HG03520 (cell line): ENCODE data around the gene NLGN1.

Source experiments
- ATAC-seq: cut with Tn5 transposase; IDR thresholded peaks from one replicate; pipeline ENCODE4 v1.9.1; 2021; ENCODE audit warnings: mild to moderate bottlenecking, moderate library complexity; ENCODE audit not compliant: unreplicated experiment

NLGN1 gene

DNA sequence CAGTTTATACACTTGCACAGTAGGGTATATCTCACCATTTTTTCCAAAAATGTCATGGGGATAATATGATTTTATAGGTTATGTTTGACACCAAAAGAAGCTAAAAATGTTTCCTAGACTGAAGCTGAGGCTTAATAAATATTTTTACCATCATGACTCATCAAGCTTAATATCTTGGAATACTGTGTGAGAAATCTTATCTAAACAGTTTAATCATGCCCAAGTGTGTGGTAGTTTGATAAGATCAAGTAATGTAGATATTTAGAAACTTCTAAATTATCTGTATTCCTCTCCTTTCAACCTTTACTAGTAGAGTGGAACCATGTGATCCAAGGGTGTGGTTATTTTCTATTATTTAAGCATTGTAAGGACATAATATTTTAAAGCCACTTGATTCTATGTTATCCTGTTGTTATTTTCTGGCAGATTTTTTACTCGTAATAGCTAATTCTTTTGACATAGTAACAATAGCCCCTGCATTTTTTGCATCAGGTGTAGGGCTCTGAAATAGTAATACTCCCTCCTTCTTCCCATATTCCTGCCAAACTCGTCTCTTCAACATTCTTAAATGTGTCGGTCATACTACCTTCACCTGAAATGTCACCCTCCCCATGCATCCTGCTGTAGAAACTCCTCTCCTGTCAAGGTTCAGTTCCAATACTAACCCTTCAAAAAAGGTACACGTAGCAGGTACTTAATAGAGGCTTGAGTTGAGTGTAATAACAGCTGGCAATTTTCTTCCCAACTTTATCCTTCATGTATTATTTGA lies 729.6 kb downstream of the NLGN1 start:
- no peak for ATAC-seq

DNA sequence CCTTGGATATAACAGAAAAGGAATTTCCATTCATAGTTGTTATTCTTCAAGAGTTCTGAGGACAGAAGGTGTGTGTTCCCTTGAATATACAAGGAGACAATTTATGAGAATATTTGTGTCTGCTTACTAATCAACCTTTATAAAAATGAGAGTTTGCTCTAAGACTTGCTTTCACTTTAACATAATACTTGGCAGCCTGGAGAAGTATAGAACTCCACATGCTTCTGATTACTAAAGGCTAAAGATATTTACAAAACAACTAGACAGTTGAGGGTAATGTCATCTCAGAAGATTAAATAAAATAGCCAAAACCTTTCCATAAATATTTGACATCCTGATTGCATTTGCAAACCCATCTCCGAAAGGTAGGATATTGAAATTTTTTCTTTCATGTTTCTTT lies 734.5 kb downstream of the NLGN1 start:
- no peak for ATAC-seq

DNA sequence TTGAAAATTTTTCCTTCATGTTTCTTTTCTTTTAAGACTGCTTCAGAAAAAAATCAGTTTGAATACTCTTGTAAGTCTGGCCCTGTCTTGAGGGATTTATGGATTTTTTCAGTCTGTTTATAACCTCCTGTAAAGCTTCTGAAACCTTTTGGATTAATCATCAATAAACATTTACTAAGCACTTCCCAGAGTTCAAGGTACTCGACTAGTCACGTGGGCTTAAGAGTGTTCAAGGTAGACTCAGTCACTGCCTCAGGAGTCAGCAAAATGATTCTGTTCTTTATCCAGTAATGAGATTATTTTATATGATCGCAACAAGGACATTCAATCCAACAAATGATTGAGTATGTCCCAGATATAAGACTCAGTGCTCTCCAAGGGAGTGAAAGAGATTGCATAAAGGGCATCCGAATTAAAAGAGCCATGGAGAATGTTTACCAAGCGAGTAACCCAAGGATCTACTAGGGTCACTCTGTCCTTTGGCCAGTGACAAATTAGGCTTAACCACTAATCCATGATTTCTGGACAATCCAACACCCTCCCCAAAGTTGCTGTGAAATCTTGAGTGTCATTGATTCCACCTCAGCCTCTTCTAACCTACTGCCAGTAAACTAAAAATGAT lies 735.0 kb downstream of the NLGN1 start:
- ATAC-seq: no peak

DNA sequence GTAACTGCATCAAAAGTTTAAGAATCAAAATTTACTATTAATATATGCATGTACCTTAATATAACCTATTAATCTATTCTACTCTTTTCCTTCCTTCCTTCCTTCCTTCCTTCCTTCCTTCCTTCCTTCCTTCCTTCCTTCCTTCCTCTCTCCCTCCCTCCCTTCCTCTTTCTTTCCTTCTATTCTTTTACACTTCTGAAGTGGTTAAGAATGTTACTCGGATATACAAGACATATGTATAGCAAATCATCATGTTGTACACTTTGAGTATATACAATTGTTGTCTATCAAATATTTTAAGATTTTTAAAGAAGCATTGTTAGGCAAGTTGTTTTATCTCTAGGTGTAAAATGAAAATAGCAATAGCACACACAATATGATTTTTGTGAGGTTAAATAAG lies 748.5 kb downstream of the NLGN1 start:
- no peak for ATAC-seq

DNA sequence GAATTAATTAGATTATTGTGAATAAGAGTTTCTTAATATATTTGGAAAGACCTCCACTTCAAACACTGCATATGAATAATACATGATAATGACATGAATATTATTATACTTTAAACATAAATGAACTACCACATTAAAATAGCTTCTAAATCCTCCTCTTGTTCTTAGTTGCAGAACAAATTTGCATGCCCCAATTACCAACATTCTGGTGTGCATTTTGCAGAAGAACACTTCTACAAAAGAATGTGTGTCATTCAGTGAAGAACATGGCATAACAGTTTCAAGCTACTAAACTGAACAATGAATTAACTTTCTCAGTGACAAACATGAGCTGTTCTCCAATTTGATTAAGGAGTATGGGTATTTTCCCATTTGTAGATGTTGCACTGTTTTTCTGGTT lies 750.3 kb downstream of the NLGN1 start:
- no peak for ATAC-seq

DNA sequence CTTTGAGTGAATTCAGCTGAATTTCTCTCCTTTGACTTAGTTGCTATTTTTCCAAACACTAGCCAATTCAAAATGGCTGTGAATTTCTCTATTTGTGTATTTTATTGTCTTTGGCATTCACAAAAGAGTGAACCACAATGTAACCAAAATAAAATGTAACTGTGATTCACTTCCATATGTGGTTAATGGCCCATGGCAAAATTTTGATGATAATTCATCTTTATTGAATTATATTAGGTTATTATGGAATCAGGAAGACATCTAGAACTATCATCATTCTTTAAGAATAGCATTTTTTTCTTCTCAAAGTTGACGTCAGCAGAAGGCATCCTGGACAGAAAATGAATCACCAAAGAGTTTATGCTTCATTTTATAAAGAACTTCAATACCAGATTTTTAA lies 756.3 kb downstream of the NLGN1 start:
- ATAC-seq: no peak

DNA sequence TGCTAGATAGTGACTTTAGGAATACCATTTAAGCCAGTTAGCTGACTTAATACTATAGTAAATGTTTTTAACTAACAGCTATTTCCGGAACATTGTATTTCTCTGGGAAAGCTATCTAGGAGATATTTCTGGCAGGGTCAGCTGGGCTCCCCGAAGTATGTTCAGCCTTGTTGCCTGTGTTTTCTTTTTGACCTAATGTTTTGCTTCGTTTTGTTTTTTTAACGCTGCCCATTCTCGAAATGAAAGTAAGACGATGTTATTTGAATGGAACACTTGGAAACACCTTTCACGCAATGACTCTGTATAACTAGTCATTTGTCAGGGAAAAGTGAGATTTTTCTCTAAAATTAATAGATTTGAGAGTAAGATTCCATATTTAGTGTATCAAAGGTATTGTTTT lies 758.7 kb downstream of the NLGN1 start:
- no peak for ATAC-seq

DNA sequence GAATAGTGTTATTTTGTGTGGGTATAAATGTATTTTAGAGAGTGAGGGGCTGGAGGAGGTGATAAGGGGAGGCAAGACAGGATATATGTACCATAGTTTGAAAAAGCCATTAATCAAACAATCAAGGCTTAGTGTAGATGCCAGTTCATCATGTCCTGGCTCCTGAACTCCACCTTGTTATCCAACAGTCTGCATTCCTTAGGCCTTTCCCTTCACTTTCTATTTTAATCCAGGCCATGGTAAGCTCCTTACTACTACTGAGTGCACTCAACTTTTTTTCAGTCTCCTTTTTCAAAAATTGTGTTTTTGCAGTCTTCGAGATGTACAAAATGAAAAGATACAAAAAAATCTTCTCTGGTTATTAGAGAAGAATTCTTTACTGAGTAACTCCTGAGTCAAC lies 761.1 kb downstream of the NLGN1 start:
- ATAC-seq: no peak

DNA sequence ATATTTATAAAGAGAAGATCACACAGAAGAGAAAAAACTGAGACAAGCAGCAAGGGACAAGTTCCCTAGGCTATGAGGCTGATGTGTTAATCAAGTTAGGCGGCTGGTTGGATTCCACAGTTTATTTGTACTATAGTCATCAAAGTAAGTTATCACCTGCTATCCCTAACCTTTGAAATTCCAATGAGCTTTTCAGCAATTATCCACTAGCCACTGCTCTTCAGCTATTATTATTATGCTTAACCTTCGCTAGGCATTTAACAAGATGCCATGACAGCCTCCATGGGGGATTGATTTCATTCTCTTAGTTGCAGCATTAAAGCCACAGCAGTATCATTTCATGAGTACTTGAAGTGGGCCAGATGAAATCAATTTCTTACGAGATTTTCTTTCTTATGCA lies 762.1 kb downstream of the NLGN1 start:
- ATAC-seq: no peak

DNA sequence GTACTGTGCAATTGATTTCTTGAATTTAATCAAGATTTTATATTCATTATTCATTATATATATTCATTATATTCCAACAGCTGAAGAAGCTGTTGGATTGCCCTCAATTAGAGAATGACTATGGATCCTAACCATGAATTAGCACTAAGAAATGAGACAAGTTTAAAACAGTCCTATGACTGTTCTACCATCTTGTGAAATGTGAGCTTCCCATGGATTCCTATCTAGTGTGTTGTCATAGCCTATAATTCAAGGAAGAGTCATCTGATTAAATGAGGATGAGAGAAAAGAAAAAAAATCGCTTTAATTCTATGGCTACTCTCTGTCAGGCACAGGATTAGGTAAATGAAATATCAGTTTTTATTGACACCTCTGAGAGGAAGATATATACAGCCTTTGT lies 765.0 kb downstream of the NLGN1 start:
- no peak for ATAC-seq

DNA sequence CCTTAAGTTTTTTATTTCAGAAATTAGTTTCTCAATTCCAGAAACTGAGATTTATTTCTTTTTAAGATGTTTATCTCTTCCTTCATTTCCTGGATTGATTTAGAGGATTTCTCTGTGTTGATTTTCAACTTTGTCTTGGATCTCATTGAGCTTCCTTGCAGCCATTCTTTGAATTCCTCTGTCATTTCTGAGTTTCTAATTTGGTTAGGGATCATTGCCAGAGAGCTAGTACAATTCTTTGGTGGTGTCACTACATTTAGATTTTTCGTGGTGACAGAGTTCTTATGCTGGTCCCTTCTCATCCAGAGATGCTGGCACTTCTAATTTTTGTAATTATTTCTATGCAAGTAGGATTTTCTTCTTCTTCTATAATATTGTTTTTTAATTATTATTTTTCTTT lies 770.5 kb downstream of the NLGN1 start:
- no peak for ATAC-seq

DNA sequence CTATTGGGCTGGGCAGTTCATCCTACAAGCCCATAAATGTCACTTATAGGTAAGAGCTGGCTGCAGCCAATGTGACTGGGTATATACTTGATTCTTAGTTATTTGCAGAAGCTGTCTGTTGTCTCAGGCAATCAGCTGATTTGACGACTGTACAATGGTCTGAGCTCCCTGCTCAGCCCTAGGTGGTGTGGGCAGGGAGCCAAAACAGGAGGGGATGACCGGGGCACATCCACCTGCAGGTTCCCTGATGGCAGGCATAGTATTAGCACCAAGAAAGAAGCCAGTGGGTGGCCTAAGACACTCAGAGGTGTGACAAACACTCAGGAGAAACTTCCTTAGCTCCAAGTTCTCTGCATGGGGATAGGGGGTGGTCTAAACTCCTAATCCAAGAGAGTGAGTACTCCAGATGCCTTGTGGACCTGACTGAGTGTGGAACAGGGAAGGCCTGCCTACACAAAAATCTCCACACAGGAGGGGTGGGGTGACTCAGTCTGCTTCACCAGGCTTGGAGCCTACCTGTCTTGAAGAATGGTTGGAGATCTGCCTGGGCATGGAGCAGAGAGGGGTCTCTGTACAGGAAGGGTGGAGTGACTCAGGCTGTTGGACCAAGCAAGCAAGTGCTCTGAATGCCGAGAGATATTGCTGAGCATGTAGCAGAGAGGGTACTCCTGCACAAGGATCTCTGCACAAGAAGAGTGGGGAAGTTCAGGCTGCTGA lies 771.2 kb downstream of the NLGN1 start:
- no peak for ATAC-seq

DNA sequence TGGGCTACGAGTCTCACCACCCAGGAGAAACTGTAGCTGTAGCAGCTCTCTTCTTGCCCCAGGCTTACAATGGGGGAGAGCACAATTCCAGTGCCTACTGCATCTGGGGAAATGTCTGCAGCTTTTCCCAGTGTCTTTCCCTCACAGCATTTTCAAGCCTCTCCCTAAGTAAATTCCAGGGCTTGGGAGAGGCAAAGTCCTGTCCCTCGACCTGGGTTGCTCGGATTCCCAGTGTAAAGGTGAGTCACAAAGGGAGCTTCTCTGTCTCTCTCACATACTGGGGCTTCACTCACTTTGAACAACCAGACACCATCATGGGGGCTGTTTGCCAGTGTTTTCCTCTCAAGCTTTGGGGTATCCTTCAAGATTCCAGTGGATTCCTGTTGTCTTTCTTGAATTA lies 772.2 kb downstream of the NLGN1 start:
- ATAC-seq: no peak

DNA sequence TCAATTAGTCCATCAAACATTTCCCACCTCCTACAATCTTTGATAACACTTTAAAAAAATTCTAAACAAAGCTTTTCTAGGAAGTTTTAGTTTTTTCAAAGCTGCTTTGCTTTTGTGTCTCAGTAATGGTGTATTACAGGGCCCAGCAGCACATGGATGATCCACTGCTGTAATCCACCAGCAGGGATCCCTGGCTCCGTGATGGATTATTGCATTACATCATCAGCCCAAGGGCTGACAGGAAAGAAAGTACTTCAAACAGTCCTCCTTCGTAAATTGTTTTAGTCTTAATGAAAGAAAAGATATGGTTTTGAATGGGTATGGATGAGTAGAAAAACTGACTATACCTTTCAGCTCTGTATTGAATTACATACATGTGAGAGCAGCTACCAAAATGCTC lies 772.7 kb downstream of the NLGN1 start:
- no peak for ATAC-seq

DNA sequence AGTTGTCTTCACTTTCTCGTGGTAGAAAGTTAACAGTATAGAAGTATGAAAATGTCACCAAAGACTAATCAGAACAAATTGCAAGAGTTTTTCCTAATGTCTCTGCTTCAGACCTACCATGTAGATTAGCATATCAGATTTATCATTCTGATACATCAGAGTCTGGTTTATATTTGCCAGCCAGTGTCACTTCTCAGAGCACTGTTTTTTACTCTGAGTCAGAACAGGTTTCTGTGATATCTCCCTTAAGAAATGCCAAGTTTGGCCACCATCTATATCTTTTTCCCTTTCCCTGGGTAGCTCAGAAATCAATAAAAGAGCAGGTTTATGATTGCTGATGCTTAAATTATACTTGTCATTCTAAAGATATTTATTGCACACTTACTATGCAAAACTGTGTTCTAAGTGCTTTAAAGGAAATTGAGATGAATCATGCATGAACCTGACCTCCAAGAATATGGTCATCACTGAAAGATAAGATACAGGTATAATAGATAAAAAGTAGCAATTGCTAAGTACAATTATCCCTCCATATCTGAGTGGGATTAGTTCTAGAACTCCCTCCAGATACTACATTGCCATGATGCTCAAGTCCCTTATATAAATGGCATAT lies 788.9 kb downstream of the NLGN1 start:
- ATAC-seq: no peak

DNA sequence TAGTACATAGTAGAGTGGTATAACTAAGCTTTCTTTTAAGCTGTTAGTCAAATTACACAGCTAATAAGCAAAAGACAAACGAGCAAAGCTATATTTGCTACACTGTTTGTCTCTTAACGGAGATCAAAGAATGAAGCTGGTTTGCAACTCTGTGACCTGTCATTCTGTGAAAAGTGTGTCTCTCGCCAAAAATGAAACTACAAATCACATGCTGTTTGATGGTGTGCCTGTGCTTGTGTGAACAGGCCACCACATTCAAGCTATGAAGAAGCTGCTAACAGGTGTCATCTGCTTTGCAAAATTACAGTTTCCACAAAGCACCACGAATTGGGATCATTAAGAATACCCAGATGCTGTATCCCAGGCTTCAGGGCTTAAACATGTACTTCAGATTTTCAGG lies 793.8 kb downstream of the NLGN1 start:
- peak; percentile 62 for ATAC-seq

DNA sequence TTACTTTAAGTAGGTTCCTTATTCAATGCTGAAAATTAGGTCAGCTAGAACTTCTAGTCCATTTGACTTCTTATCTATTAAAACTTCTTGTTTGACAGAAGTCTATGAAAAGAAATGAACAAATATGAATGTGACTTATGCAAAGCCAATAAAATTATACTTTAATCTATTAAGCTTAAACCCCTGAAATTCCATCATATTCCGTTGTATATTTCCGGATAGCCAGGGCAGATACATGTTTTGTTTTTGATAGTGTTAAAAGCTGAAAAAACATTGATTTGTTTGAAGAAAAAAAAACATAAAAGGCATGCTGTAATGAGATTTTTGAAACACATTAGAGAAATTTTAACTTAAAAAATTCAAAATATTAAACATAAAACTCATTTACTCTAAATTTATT lies 794.4 kb downstream of the NLGN1 start:
- ATAC-seq: no peak

DNA sequence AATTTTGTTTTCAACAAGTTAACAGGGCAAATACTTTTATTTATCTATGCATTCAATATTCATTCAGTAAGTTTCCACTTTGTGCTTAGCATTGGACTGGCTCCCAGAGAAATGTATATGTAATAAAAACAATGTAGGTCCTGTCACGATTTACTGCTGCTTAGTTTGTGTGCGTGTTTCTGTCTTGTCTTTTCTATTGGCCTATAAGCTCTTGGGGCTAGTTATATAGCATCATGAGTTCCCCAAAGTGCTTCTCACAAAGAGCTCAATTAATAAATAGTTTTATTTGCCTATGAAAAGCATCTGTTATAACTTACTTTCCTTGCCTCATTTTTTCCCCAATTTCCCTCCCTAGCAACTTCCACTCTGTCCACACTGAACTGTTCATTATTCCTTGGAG lies 794.9 kb downstream of the NLGN1 start:
- no peak for ATAC-seq

DNA sequence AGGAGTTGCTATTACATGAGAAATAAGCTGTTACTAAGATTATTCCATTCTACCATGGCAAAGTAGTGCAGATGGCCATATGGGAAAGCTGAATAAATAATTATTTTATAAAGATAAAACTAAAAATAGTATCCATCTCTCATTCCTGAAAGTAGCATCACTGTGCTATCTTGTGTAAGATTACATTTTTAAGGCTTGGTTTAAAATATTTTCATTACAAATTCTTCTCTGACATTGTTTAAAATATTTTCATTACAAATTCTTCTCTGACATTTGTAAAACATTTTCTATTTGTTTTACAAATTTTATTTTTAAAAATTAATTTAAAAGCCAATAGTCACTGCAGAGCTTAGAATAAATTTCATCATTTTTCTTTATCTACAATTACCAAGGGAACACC lies 796.1 kb downstream of the NLGN1 start:
- no peak for ATAC-seq

DNA sequence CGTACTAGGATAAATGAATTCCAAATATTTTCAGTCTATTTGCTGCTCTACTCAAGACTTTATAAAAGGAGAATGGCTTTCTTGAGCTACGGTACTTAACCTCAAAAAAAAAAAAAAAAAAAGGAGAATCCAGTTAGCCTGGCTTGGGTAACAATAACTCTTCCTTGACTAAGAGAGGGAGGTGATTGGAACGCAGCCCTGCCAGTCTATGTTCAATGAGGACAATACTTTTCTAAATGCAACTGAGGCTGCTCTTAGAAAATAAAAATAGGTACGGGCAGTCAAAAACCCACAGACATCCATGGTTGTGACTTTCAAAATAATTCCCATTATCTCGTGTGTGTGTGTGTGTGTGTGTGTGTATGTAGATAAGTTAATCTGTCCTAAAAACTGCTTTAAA lies 799.9 kb downstream of the NLGN1 start:
- ATAC-seq: no peak

DNA sequence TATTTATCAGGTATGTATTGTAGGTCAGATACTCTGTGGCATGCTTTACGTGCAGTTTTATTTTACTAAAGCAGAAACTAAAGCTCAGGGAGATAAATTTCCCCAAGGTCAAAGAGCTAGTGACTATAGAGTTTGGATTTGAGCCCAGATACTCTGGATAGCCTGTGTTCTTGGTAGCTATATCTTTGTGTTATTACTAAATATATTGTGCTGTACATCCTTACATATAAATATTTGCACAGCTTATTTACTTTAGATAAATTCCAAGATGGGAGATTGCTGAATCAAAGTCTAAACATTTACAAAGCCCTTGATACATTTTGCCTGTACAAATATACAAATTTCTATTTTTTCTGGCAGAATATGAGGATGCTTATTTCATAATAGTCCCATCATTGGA lies 800.7 kb downstream of the NLGN1 start:
- no peak for ATAC-seq

DNA sequence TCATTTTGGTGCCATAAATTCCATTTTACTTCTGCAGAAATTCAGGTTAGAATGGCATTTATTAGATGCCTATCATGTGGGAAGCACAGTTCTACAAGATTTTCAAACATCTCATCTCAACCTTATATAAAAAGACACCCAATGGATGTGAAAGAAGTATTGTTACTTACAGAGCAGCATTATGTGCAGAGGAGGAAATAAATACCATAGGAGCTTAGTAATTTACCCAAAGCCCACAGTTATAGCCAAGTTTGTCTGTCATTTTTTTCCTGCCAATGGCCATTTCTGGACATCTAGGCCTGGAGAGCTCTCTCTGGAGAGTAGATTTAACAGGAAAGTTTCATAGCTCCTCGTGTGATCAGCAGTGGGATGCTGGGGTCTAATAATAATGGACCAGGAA lies 802.2 kb downstream of the NLGN1 start:
- no peak for ATAC-seq
